ENCODE data around the gene PDPR.
"Not testable (repeated sequence)": the region's sequence is repeated elsewhere in the genome, so short reads cannot be mapped to it uniquely, and the experiment has no call there.

GRCh38 chr16:70135796-70136195 lies 21.7 kb downstream of the PDPR start:
- not testable (repeated sequence) for TF ChIP-seq CTCF (IDR thresholded peaks at IDR 0.05; ENCODE audit: poor library complexity); EZH2 (IDR thresholded peaks at IDR 0.05; ENCODE audit: borderline replicate concordance)
